Immature natural killer cell (primary cell): ENCODE measurements around the gene PRR23E. TPM values are rescaled to one million over a fixed set of nuclear protein-coding genes. Genes with fewer than 3 reads are reported as not detected.

Experiments used
- DNase-seq, 3 donors: peaks; one replicate each; pipeline ENCODE4 v3.0.0; 2022; ENCODE audit warnings: mixed read lengths in 1 of 3
- H3K27ac Mint-ChIP-seq, 6 donors: one replicate each; pipeline ENCODE4 v1.8.0; 2020; ENCODE audit warnings: mixed read lengths in 6 of 6, mild to moderate bottlenecking in 5 of 6, inconsistent platforms in 4 of 6, moderate library complexity in 3 of 6
- H3K27me3 Mint-ChIP-seq, 3 donors: one replicate each; pipeline ENCODE4 v1.8.0; 2020 to 2021; ENCODE audit warnings: low read depth in 3 of 3, mild to moderate bottlenecking in 3 of 3, mixed read lengths in 3 of 3, moderate library complexity in 3 of 3, inconsistent platforms in 1 of 3
- H3K36me3 Mint-ChIP-seq, 3 donors: one replicate each; pipeline ENCODE4 v1.8.0; 2020; ENCODE audit warnings: mixed read lengths in 3 of 3, inconsistent platforms in 2 of 3, mild to moderate bottlenecking in 2 of 3
- H3K4me1 Mint-ChIP-seq, 2 donors: one replicate each; pipeline ENCODE4 v1.8.0; 2020; ENCODE audit warnings: inconsistent platforms in 2 of 2, mild to moderate bottlenecking in 2 of 2, mixed read lengths in 2 of 2, moderate library complexity in 1 of 2
- H3K4me3 Mint-ChIP-seq, 5 donors: one replicate each; pipeline ENCODE4 v1.8.0; 2020; ENCODE audit warnings: mild to moderate bottlenecking in 5 of 5, mixed read lengths in 5 of 5, inconsistent platforms in 3 of 5, moderate library complexity in 3 of 5
- H3K9me3 Mint-ChIP-seq, 6 donors: one replicate each; pipeline ENCODE4 v1.8.0; 2020; ENCODE audit warnings: mild to moderate bottlenecking in 6 of 6, mixed read lengths in 6 of 6, inconsistent platforms in 4 of 6, moderate library complexity in 3 of 6
- polyA plus RNA-seq, 3 donors: library from polyadenylated mRNA; unstranded; fragments of 300-500 nt; fragmentation: Illumina TruSeq; gene quantifications; one replicate each; pipeline ENCODE4 v1.2.3, GENCODE V29; 2021

PRR23E gene
- polyA plus RNA-seq, 3 donors from 2014 or later: not detected

DNA sequence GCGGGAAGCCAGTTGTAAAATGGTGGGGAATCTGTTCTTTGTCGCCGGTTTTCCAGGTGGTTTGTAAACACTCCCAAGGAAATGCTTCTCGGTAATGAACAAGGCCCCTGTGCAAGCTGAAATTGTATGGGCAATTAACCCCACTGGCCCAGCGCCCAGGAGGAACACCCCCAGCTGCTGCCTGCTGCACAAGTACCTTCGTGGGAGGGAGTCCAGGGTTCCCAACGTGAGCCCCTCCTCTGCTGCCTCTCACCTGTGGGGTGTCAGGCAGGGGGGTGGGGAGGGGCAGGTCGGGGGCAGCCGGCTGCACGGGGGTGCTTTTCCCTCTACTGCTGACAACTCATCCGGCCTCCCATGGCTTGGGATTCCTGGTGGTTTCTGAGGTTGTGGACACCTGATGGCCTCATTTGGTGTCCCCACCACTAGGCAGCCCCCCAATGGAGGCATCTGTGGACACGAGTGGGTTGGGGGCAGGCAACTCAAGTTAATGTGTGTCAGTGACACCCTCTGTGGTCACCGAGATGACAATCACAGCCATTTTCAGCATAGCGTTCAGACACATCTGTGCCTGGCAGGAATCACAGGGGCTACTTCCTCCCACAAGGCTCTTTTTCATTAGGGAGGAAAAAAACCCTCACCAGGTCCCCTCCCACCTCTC lies 35.6 kb upstream of the PRR23E start:
- no peaks in the 10 kb centered on the region for H3K4me1 Mint-ChIP-seq
- H3K27me3 Mint-ChIP-seq: peaks cover 0 to 4% (median 0%) of the 10 kb centered on the region in 3 donors
- no peak for DNase-seq
- H3K9me3 Mint-ChIP-seq: no peaks in the 10 kb centered on the region
- no peak overlapping the region for H3K4me3 Mint-ChIP-seq
- H3K27ac Mint-ChIP-seq: no peak overlapping the region
- H3K36me3 Mint-ChIP-seq: no peaks in the 10 kb centered on the region

DNA sequence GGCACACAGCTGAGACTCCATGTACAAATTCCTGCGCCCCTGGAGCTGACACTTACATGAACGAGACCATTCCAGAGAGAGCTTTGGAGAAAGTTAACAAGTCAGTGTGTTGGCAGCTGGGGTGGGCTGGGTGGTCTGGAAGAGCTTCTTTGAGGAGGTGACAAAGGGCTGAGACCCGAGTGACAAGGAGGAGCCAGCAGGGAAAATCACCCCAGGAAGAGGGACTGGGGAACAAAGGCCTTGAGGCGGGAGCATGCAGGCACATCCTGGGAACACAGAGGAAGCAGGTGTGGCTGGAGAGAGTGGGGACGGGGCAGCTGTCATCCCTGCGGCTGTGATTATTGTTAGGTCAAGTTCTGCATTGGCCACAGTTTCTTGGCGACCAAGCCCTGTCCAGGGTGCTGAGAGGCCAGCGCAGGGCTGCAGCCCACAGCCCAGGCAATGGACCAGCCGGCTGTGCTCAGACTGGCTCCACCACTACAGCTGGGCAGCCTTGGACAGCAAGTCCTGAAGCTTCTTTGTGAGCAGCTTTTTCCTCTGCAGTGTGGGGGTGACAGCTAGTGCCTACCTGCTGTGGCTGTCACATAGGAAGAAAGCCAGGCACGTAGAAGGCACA lies 34.2 kb upstream of the PRR23E start:
- Mint-ChIP-seq H3K27ac (no peak overlapping the region), H3K4me1 (no peaks in the 10 kb centered on the region), H3K27me3 (peaks cover 0 to 4% (median 0%) of the 10 kb centered on the region in 3 donors), H3K9me3 (no peaks in the 10 kb centered on the region), H3K36me3 (no peaks in the 10 kb centered on the region), H3K4me3 (no peak overlapping the region)
- no peak for DNase-seq

DNA sequence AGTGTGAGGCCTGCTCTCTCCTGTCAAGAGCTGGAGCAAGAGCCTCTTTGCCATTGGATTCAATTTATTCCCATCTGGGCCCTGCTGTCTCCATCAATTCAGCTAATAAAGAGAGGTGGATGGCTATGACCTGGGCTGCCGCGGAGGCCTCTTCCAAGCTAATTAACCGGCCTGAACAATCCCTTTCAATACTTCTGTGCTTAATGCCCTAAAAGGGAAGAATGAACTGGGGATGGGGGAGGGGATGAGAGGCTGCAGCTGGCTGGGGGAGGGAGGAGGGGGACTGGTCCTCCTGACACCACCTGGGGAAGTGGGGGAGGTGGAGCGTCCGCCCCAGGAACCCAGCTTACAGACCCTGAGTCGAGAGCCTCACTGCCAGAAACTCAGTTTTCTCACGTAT lies 33.4 kb upstream of the PRR23E start:
- Mint-ChIP-seq H3K4me3 (no peak overlapping the region), H3K9me3 (no peaks in the 10 kb centered on the region), H3K36me3 (no peaks in the 10 kb centered on the region), H3K4me1 (no peaks in the 10 kb centered on the region), H3K27ac (no peak overlapping the region), H3K27me3 (peaks cover 0 to 4% (median under 1%) of the 10 kb centered on the region in 3 donors)
- DNase-seq: no peak

DNA sequence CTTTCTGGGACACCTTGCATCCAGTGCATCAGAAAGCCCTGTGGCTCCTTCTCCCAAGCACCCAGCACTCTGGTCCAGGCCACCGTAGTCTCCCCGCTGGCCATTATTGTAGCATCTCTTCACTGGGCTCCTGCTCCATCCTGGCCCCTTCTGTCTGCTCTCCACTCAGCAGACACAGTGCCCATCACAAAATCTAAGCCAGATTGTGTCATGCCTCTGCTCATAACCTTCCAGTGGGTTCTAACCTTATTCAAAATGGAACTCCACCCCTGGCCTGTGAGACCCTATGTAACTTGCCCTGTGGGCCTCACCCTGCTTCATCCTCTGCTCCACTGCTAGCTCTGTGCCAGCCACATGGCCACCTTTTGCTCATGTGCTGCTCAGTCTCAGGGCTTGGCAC lies 31.7 kb upstream of the PRR23E start:
- no peak overlapping the region for H3K27ac Mint-ChIP-seq
- no peak overlapping the region for H3K4me3 Mint-ChIP-seq
- no peaks in the 10 kb centered on the region for H3K9me3 Mint-ChIP-seq
- peaks cover 2 to 4% (median 2%) of the 10 kb centered on the region in 3 donors for H3K27me3 Mint-ChIP-seq
- no peaks in the 10 kb centered on the region for H3K4me1 Mint-ChIP-seq
- no peak for DNase-seq
- no peaks in the 10 kb centered on the region for H3K36me3 Mint-ChIP-seq

DNA sequence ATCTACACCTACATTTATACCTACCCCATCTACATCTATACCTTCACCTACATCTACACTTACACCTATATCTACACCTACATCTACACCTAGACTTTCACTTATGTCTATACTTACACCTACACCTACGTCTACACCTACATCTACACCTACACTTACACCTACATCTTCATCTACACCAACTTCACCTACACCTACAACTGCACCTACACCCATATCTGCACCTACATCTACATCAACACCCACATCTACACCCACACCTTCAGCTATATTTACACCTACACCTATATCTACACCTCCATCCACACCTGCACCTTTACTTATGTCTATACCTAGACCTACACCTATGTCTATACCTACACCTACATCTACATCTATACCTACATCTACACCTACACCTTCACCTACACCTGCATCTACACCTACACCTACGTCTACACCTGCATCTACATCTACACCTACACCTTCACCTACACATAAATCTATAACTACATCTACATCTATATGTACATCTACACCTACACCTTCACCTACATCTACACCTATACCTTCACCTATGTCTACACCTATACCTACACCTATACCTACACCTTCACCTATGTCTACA lies 30.9 kb upstream of the PRR23E start:
- H3K4me3 Mint-ChIP-seq: no peak overlapping the region
- H3K27me3 Mint-ChIP-seq: peaks cover 2 to 7% (median 3%) of the 10 kb centered on the region in 3 donors
- no peak overlapping the region for H3K27ac Mint-ChIP-seq
- no peaks in the 10 kb centered on the region for H3K4me1 Mint-ChIP-seq
- DNase-seq: no peak
- no peaks in the 10 kb centered on the region for H3K36me3 Mint-ChIP-seq
- no peaks in the 10 kb centered on the region for H3K9me3 Mint-ChIP-seq

DNA sequence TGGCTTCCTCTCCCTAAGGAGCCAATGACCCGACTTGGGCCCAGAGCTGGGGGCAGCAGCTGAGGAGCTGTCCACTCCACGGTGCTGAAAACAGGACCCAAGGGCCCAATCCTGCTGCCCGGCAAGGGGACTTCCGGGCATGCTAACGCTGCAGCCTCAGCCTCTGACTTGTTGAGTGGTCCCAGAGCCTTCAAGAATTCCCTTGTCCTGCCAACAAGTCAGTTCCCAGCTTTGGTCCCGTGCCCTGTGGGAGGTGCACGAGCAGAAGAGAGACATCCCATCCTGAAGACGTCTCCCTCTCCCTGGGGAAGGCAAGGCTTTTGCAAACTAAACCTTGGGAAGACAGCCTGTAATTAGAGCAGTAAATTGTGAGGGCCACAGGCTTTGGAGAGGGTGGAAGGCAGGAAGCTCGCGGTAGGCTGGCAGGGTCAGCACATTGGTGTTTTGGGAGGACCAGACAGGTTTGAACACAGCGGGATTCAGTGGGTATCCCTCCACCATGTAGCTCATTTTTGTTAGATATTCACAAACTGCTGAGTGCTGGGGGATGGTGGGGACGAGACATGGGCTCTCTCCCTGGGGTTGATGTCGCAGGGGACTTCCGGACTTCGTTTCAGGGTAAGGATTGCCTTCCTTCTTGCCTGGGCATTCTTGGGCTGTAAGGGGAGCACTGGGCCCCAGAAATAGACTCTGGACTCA lies 29.8 kb upstream of the PRR23E start:
- Mint-ChIP-seq H3K4me1 (no peaks in the 10 kb centered on the region), H3K4me3 (no peak overlapping the region), H3K27ac (no peak overlapping the region), H3K27me3 (peaks cover 2 to 5% (median 5%) of the 10 kb centered on the region in 3 donors), H3K9me3 (no peaks in the 10 kb centered on the region), H3K36me3 (no peaks in the 10 kb centered on the region)
- no peak for DNase-seq

DNA sequence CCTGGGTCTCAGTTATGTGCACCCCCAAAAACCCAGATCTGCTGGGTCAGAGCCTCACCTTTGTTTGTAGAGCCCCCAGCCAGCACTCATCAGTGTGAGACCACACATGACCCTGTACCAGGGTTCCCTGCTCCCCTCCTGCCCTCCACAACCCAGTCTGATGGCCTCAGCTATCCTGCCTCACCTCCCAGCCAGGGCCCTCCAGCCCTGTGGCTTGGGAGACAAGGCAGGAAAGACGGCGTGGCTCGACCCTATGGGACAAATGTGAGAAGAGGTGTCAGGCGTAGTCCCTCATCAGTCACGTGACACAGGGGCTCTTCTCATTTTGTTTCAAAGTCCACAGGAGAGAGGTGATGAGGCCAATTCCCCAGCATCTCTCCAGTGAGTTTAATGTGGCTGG lies 28.3 kb upstream of the PRR23E start:
- H3K36me3 Mint-ChIP-seq: no peaks in the 10 kb centered on the region
- H3K4me3 Mint-ChIP-seq: no peak overlapping the region
- peaks cover 2 to 7% (median 4%) of the 10 kb centered on the region in 3 donors for H3K27me3 Mint-ChIP-seq
- peaks cover 0 to under 1% (median 0%) of the 10 kb centered on the region in 6 donors for H3K9me3 Mint-ChIP-seq
- H3K4me1 Mint-ChIP-seq: no peaks in the 10 kb centered on the region
- no peak for DNase-seq
- no peak overlapping the region for H3K27ac Mint-ChIP-seq

DNA sequence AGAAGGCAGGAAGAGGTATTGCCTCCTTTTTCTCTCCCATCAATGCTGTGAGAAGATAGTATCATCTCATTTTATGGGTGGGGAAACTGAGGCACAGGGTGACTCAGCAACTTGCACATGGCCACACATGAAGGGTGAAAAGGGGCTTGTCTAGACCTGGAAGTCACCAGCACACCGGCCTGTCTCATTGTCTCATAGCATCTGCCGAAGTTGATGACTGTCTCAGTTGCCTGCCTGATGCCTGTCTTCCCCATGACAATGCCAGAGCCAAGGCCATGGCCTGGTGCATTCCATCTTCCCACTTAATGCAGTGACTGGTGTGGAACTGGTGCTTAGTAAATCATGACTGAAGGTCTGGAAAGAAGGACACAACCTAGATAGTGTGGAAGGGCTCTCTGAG lies 27.9 kb upstream of the PRR23E start:
- Mint-ChIP-seq H3K4me3 (no peak overlapping the region), H3K9me3 (peaks cover 0 to 3% (median 0%) of the 10 kb centered on the region in 6 donors), H3K4me1 (no peaks in the 10 kb centered on the region), H3K36me3 (no peaks in the 10 kb centered on the region), H3K27ac (no peak overlapping the region), H3K27me3 (peaks cover 2 to 10% (median 5%) of the 10 kb centered on the region in 3 donors)
- DNase-seq: no peak

DNA sequence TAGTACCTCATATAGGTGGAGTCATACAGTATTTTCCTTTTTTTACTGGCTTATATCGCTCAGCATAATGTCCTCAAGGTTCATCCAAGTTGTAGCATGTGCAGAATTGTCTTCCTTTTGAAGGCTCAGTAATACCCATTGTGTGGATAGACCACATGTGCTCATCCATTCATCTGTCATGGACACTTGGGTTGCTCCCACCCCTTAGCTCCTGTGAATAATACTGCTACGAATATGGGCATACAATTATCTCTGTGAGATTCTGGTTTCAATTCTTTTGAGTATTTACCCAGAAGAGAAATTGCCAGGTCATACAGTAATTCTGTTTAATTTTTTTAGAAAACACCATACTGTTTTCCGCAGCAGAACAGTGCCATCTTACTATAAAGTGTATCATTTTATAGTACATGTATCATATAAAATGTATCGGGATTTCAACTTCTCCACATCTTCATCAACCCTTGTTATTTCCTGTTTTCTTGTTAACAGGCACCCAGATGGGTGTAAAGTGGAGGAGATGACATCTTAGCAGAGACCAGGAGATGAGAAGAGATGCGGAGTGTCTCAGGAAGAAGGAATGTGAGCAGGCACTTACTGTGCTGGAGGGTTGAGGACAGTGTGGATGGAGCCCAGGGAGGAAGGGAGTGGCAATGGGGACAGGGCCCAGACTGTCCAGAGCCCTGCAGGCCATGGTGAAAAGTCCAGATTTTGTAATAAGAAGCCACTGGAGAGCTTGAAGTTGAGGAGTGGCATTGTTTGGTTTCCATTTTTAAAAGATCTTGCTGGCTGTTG lies 27.0 kb upstream of the PRR23E start:
- Mint-ChIP-seq H3K9me3 (peaks cover 0 to 3% (median 0%) of the 10 kb centered on the region in 6 donors), H3K36me3 (no peaks in the 10 kb centered on the region), H3K27ac (no peak overlapping the region), H3K4me1 (no peaks in the 10 kb centered on the region), H3K4me3 (no peak overlapping the region), H3K27me3 (peaks cover 2 to 10% (median 8%) of the 10 kb centered on the region in 3 donors)
- DNase-seq: no peak

DNA sequence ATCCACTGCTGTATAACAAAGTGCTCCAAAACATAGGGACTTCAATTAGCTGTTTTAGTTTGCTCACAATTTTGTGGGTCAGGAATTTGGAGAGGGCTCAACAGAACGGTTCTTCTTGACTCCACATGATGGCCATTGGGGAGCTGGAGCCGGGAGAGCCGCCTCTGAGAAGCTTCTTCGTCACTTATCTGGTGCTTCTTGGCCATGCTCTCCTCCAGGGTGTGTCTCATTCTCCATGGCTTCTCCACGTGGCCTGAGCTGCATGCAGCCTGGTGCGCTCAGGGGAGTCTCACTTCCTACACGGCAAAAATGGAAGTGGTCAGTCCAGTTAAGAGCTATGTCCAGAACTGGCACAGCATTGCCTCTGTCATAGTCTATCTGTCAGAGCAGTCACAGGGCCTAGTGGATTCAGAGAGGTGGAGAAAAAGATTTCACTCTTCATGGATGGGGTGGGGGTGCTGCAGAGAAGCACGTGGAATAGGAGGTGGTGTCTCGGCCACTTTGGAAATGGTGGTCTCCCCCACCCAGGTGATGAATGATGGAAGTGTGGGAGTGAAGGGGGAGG lies 26.3 kb upstream of the PRR23E start:
- H3K4me3 Mint-ChIP-seq: no peak overlapping the region
- DNase-seq: no peak
- peaks cover 0 to 3% (median 0%) of the 10 kb centered on the region in 6 donors for H3K9me3 Mint-ChIP-seq
- no peaks in the 10 kb centered on the region for H3K36me3 Mint-ChIP-seq
- no peak overlapping the region for H3K27ac Mint-ChIP-seq
- no peaks in the 10 kb centered on the region for H3K4me1 Mint-ChIP-seq
- peaks cover 2 to 10% (median 8%) of the 10 kb centered on the region in 3 donors for H3K27me3 Mint-ChIP-seq

DNA sequence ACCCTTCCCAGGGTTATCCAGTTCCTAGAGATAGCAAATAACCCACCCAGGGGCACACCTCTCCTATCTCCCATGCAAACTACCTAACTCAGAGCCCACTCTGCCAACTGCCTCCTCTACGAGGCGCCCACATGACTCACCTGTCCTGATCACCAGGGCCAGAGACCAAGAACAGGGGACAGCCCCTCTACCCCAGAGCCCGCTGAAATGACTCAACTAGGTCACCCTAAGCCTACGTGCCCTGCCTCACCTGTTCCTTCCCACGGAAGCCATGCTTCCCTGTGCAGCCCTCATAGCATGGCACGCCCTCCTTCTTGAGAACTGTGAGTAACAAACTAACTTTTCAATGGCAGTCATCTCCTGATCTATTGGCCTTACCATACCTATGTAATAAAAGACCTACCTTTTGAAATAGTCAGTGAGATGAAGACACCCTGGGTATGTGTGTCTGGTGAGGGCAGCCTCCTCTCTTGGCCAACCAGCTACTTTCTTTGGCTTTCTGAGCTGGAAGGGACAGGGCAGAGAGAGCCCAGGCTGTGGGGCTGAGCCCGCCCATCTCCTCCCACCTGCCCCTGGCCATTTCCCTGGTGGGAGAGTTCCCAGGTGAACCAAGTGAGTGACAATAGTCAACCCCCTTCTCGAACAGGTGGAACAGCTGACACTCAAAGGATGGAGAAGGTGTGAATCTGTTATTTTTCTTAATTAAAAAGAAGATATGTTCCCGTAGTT lies 25.5 kb upstream of the PRR23E start:
- Mint-ChIP-seq H3K27ac (no peak overlapping the region), H3K9me3 (peaks cover 0 to 3% (median 0%) of the 10 kb centered on the region in 6 donors), H3K4me1 (peaks cover 0 to 2% of the 10 kb centered on the region in 2 donors), H3K4me3 (no peak overlapping the region), H3K36me3 (no peaks in the 10 kb centered on the region), H3K27me3 (peaks cover 4 to 11% (median 10%) of the 10 kb centered on the region in 3 donors)
- no peak for DNase-seq

DNA sequence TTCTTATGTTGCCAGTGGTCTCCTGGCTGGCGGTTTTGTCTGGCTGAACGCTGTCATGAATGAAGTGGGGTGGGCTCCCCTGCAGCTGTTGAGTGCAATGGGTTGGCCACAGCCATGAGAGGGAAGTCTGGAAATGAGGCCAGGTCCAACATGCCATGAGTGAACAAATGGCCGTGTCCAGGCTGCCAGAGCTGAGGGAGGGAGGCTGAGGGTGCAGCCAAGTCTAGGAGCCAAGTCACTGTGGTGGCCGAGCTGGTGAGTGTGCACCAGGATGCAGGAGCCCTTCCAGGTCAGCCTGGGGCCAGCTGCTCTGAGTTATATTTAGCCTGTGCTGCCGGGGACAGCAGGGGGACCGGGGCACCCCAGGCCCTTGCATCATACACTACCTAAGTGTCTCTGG lies 24.7 kb upstream of the PRR23E start:
- peaks cover 0 to 2% of the 10 kb centered on the region in 2 donors for H3K4me1 Mint-ChIP-seq
- DNase-seq: no peak
- H3K4me3 Mint-ChIP-seq: no peak overlapping the region
- no peak overlapping the region for H3K27ac Mint-ChIP-seq
- H3K9me3 Mint-ChIP-seq: peaks cover 0 to 3% (median 0%) of the 10 kb centered on the region in 6 donors
- H3K27me3 Mint-ChIP-seq: peaks cover 7 to 15% (median 10%) of the 10 kb centered on the region in 3 donors
- H3K36me3 Mint-ChIP-seq: no peaks in the 10 kb centered on the region

DNA sequence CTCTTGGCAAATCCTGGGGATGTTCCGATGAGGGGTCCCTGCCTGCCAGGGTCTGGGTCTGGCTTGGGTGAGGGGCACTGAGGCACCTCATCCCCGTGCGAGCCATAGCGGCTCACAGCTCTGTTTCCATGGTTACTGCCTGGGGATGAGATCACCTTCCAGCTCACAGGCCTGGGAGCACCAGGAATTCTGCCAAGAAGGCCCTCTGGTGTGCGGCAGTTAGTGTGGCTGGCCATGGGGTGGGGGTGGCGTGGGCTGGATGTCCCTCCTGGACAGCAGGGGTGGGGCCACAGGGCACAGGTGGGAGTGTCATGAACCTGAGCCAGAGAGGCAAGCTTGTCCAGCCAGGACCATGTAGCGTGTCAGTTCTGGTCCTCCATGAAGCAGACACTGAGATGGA lies 22.1 kb upstream of the PRR23E start:
- Mint-ChIP-seq H3K4me3 (no peak overlapping the region), H3K4me1 (peaks cover 0 to 2% of the 10 kb centered on the region in 2 donors), H3K27ac (no peak overlapping the region), H3K36me3 (no peaks in the 10 kb centered on the region), H3K27me3 (peaks cover 7 to 15% (median 8%) of the 10 kb centered on the region in 3 donors), H3K9me3 (peaks cover 0 to 3% (median 0%) of the 10 kb centered on the region in 6 donors)
- no peak for DNase-seq
